ENCODE results near the gene CLDN17.

The CLDN17 gene

DNA sequence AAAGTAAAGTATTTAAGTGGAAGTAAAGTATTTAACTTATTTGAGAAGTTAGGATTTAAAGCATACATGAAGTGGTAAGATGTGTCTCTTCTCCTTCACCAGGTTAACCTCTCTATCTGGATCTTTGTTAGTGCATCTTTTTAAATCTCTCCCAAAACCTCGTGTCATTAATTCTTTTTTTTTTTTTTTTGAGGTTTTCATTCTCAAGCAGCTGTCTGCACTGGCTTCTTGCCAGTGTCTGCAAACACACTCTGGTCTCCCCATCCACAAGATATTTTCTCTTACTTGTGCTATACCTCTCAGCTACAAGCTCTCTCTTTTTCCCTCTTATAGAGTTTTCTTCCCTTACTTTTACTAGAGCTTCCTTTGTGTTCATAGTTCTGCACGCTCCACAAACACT lies 49.0 kb downstream of the CLDN17 start:
- DNase-seq (ENCODE audit: low read depth in 3 of 3): no peak

DNA sequence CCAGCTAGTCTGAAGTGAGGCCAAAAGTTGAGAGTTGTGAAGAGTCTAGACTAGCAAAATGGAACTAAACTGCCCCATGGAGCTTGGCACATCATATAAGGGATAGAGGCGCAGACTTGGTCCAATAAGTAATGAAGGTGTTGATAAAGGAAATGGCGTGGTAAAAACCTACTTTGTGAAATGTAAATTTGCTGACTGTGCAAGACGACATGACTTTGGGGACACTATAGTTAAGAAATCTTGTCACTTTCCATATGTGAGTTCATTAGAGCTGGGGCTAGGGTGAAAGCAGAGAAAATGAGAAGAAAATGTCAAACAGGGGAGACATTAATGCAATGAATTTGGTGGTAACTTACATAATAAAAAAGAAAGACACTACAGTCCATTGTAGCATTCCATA lies 50.1 kb downstream of the CLDN17 start:
- no peak for DNase-seq (ENCODE audit: low read depth in 3 of 3)
